GM18858 (cell line): ENCODE data around the gene ABHD15.

Source experiments
- ATAC-seq: cut with Tn5 transposase; IDR thresholded peaks from one replicate; pipeline ENCODE4 v1.9.1; 2021; ENCODE audit not compliant: unreplicated experiment

Gene ABHD15, protein sequence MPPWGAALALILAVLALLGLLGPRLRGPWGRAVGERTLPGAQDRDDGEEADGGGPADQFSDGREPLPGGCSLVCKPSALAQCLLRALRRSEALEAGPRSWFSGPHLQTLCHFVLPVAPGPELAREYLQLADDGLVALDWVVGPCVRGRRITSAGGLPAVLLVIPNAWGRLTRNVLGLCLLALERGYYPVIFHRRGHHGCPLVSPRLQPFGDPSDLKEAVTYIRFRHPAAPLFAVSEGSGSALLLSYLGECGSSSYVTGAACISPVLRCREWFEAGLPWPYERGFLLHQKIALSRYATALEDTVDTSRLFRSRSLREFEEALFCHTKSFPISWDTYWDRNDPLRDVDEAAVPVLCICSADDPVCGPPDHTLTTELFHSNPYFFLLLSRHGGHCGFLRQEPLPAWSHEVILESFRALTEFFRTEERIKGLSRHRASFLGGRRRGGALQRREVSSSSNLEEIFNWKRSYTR

GRCh38 chr17:29566473-29567303 lies at the start of gene ABHD15:
ABHD15 (minus strand) TSS chr17:29567037; CDS start chr17:29566966, 71 bp downstream.
- no peak for ATAC-seq

DNA sequence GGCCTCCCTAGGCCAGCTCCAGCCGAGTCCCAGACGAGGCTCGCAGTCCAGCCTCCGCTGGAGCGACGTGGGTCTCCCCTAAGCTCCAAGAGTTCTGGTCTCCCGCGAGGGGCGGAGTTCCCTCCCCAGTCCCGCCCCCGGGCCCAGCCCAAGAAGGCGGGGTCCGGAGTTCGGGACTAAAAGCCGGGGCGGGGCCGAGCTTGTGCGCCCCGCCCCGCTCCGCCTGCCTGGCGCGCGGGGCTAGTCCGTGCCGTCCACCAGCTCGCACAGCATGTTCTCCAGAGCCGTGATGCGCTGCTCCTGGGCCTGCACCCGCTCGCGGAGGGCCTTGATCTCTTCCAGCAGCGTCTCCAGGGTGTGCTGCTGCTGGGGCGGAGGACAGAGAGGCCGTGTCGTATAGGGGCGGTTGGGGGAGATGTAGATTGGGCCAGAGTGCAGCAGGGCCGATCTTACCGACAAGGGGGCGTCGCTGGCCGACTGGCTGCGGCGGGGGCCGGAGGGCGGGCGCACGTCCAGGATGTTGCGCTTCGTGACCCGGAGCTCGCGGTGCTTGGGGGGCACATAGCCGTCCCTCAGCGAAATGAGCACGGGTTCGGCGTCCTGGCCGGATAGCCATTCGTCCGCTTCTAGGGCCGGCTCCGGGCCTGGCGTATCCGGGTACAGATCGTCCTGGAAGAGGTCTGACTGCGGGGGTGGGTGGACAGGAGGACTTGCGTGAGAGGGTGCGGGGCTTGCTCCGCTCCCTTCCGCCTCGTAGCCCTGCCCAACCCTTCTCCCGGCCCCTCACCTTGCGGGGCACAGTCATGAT lies 48.9 kb upstream of the ABHD15 start:
- ATAC-seq = no peak

DNA sequence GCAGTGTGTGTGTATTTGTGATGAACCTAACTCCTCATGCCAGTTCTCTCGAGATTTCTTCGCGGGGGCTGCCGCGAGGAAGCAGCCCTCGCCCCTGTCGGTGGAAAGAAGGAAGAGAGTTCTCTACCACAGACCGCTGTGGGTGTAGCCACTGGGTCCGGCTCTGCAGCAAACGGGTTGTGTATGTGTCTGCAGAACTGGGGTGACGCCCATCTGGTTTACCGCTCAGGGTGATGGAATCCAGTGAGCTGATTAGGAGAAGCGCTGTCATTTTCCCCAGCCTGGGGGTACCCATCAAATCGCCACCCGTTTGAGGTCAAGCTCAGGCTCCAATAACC lies 48.2 kb upstream of the ABHD15 start:
- no peak for ATAC-seq

DNA sequence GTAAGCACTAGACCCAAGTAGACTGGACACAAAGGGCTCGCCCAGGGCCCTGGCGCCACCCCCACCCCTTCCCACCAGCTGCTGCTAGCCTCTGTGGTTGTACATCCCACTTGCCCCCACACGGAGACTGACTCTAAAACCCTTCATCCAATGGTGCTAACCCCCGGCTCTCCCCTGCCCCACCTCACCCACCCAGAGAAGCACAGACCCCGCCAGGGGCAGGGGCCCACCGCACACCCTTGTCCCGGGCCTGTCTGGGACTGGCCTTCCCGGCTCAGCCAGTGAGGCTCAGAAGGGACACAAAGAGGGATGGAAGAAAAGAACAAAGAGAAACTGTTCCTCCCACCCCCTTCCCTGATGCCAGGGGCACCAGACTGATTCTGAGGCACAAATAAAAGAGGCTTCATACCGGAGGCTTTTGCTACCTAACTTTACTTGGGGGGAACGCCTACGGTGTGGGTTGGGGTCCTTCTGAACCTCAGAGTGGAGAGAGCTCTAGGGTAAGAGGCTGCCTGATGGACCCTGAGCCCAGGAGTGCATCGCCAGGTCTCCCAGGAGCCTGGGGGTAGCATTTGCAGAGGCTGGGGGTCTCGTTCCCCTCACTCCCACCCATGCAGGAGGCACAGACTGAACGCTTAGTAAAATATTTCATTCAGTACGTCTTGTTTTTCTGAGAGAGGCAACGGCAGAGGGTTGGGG lies 47.7 kb upstream of the ABHD15 start:
- ATAC-seq = no peak

GRCh38 chr17:29613856-29614255 lies 47.0 kb upstream of the ABHD15 start:
- no peak for ATAC-seq

DNA sequence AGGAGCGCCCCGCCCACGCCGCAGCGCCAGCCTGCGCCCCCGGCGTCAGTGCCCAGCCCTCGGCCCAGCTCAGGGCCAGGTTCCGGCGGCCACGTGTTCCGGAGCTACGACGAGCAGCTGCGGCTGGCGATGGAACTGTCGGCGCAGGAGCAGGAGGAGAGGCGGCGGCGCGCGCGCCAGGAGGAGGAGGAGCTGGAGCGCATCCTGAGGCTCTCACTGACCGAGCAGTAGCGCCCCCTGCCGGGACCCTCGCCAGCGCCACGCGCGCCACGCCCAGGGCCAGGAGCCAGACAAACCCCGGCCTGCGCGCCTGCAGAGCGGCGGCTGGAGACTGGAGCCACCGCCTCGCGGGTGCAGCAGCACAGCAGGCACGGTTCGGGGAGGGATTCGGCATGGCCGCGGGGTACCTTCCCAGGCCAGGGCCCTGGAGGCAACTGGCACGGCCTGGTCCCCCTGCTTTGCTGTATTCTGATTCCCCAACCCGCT lies 46.6 kb upstream of the ABHD15 start:
- ATAC-seq = no peak

GRCh38 chr17:29612404-29613280 lies 45.8 kb upstream of the ABHD15 start:
- ATAC-seq = no peak

DNA sequence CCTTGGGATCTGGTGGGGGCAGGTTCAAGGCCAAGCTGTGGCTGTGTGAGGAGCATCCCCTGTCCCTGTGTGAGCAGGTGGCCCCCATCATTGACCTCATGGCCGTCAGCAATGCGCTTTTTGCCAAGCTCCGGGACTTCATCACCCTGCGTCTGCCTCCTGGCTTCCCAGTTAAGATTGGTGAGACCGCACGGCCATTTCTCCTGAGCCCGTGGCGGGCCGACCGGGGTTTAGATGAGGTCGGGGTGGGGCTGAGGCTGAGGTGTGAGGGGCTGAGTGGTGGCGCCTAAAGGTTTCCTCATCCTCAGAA lies 45.2 kb upstream of the ABHD15 start:
- no peak for ATAC-seq

DNA sequence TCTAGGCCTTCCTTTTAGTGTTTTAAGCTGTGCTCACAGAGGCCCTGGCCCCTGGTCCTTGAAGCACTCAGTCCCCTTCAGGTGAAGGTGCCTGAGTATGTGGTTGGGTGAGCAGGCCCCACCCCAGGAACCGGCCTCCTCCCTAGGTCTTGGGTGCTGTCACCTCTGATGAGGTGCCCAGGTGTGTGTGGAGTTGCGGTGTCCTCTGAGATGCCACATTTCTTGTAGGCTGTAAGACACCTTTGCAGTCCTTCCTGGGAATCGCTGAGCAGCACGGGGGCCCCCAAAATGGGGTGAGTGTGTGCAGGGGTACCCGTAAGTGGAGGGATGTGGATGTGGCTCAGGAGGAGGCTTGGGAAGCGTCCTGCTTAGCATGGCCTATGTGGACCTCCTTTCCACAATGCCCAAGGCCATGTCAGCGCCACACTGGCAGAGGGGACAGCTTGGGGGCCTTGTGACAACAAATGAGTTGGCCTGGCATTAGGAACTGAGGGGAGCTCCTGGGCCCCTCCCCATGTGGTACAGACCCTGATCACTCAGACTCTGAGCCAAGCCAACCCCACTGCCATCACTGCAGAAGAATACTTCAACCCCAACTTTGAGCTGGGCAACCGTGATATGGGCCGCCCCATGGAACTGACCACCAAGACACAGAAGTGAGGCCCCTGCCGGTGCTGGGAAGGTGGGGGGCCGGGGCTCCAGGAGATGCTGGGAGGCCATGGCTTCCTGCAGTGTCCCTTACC lies 44.7 kb upstream of the ABHD15 start:
- ATAC-seq = no peak

- no peak for ATAC-seq
Observed at GRCh38 chr17:29610395-29610794, 43.6 kb upstream of the ABHD15 start.

DNA sequence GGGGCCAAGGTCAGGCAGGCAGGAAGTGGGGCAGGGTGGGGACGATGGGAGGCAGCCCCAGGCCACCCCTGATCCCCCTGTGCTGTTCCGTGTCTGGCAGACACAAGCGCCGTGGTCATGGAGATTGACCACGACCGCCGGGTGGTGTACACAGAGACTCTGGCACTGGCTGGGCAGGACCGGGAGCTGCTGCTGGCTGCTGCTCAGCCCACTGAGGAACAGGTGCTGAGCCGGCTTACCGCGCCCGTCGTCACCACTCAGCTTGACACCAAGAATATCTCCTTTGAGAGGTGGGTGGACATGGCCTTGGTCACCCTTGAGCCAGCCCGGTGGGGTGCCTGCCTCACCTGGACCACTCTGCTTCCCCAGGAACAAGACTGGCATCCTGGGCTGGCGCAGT lies 42.1 kb upstream of the ABHD15 start:
- ATAC-seq = no peak

DNA sequence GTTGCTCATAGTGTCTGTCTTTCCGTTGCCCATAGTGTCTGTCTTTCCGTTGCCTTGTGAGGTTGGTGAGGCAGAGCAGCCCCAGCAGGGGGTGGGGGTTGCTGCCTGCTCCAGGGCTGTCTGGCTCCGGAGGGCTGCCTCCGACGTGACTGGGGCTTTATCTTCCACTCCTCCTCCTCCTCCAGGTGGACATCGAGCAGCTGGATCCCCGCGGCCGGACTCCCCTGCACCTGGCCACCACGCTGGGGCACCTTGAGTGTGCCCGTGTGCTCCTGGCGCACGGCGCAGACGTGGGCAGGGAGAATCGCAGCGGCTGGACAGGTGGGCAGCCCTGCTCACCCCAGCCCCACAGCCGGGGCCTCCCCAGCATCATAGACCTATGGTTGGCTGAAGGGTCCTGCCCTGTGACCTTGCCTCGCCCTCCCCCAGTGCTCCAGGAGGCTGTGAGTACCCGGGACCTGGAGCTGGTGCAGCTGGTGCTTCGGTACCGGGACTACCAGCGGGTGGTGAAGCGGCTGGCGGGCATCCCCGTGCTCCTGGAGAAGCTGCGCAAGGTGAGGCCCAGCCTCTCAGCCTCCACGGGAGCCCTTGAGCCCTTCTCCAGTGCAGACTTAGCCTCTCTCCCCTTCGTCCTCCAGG lies 40.8 kb upstream of the ABHD15 start:
- ATAC-seq = no peak

GRCh38 chr17:29603109-29603674 lies 36.4 kb upstream of the ABHD15 start:
- ATAC-seq = no peak

GRCh38 chr17:29597361-29598172 lies 30.7 kb upstream of the ABHD15 start:
- no peak for ATAC-seq

- ATAC-seq = no peak
Observed at GRCh38 chr17:29596811-29597210, 30.0 kb upstream of the ABHD15 start.

DNA sequence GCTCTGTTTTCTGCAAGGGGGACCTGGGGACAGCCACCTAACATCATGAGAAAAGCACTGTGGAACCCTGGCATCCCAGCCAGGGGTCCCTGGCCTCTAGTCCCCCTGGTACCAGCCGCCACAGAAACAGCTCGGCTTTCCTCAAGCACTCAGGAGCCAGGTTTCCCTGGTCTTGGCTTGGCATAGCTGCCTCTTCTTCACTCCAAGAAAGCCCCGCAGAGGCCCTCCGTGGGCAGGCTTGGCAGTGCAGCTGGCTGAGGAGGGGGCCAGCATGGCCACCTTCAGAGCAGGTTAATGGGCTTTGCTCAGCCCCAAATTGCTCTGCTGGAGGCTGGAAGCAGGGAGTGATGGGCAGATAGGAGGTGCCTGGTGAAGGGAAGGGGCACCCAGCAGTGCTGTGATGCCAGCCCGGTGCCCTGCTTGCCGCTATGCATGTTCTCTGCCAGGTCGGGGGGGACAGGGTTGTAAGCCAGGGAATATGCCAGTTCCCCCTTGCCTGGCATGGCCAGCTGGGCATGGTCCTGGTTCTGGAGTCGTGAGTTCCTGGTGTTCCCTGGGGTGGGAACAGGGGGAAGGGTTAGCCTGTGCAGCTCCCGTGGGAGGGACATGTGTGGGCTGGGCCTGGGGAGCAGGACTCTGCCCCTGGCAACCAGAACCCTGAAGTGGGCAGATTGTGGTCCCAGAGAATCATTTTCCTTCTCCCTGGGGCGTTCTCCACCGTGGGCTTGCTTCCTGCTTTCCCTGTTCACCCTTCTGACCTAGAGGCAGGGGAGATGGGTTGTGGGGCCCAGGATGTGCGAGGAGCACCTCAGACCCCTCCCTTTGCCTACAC lies 29.3 kb upstream of the ABHD15 start:
- no peak for ATAC-seq
